ENCODE measurements around the gene NOVA2. TPM values are rescaled to one million over a fixed set of nuclear protein-coding genes. Genes with fewer than 3 reads are reported as not detected.

Gene NOVA2
- total RNA-seq, 2 experiments from 2014 or later: not detected

DNA sequence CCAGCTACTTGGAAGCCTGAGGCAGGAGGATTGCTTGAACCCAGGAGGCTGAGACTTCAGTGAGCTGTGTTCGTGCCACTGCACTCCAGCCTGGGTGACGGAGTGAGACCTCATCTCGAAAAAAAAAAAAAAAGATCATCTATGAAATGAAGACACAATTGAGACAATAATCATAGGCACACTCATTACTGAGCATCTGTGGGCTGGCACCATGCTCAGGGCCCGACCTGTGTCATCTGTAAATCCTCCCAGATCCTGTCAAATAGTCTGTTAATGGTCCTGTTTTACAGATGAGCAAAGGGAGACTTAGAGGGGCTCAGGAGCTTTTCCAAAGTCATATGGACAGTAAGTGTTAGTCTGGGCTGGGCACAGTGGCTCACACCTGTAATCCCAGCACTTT, 54.9 kb downstream of the NOVA2 start:
- Mint-ChIP-seq H3K4me3 (no peak overlapping the region), H3K27me3 (peaks cover 33% of the 10 kb centered on the region), H3K9me3 (no peaks in the 10 kb centered on the region), H3K36me3 (ENCODE audit: low read depth) (no peaks in the 10 kb centered on the region), H3K4me1 (ENCODE audit: low read depth) (no peaks in the 10 kb centered on the region), H3K27ac (no peak overlapping the region)
- Histone ChIP-seq H3K36me3 (ENCODE audit: insufficient read depth, low read length) (no peaks in the 10 kb centered on the region), H3K9me3 (ENCODE audit: control insufficient read depth in 1 of 2, insufficient read depth in 1 of 2, low read length in 2 of 2) (peaks cover 0 to 6% of the 10 kb centered on the region in 2 experiments), H3K27me3 (ENCODE audit: control insufficient read depth in 1 of 2, insufficient read depth in 2 of 2, low read length in 2 of 2) (peaks cover 0 to 3% of the 10 kb centered on the region in 2 experiments), H3K4me3 (ENCODE audit: low read length) (no peak overlapping the region), H3K4me1 (ENCODE audit: insufficient read depth, low read length) (no peaks in the 10 kb centered on the region), H3K27ac (ENCODE audit: low read depth in 1 of 2, low read length in 2 of 2) (no peak overlapping the region)
- no peak for ATAC-seq (ENCODE audit: poor library complexity)
- TF ChIP-seq, protein P1, sequence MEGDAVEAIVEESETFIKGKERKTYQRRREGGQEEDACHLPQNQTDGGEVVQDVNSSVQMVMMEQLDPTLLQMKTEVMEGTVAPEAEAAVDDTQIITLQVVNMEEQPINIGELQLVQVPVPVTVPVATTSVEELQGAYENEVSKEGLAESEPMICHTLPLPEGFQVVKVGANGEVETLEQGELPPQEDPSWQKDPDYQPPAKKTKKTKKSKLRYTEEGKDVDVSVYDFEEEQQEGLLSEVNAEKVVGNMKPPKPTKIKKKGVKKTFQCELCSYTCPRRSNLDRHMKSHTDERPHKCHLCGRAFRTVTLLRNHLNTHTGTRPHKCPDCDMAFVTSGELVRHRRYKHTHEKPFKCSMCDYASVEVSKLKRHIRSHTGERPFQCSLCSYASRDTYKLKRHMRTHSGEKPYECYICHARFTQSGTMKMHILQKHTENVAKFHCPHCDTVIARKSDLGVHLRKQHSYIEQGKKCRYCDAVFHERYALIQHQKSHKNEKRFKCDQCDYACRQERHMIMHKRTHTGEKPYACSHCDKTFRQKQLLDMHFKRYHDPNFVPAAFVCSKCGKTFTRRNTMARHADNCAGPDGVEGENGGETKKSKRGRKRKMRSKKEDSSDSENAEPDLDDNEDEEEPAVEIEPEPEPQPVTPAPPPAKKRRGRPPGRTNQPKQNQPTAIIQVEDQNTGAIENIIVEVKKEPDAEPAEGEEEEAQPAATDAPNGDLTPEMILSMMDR (IDR thresholded peaks at IDR 0.05): no peak
- DNase-seq: no peak
- POLR2A ChIA-PET: no interaction called here
- intact Hi-C loops (cut with DNase I, micrococcal nuclease): no loop called here
- CTCF ChIA-PET: no interaction called here

DNA sequence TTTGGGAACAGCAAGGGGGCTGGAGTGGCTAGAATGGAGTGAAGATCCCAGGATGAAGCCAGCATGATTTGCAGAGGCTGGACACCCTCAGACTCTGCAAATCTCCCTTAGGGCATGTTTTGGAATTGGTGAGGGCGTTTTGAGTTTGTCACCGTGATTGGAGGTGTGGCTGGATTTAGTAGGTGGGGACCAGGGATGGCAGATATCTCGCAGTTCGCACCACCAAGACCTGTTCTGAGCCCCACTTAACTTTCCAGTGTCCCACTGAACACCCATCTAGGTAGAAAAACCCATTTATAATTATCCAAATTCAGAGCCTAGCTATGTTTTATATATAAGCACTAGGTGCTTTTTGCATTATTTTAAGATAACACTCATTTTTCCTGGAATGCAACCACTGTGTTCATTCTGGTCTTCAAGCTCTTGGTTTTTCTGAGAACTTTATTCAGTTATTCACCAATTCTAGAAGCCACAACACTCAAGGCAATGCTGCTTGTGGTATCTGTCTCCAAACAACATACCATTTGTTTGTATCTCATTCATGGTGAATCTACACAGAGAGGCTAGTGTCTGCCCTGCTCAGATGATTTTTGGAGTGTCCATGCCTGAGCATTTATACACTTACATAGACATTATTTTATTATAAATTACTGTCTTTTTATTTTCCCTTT, 56.1 kb downstream of the NOVA2 start:
- H3K9me3 ChIP-seq (ENCODE audit: control insufficient read depth in 1 of 2, insufficient read depth in 1 of 2, low read length in 2 of 2): peaks cover 0 to 6% of the 10 kb centered on the region in 2 experiments
- Mint-ChIP-seq H3K9me3 (no peaks in the 10 kb centered on the region), H3K4me3 (no peak overlapping the region), H3K4me1 (ENCODE audit: low read depth) (no peaks in the 10 kb centered on the region), H3K36me3 (ENCODE audit: low read depth) (no peaks in the 10 kb centered on the region), H3K27me3 (peaks cover 41% of the 10 kb centered on the region), H3K27ac (no peak overlapping the region)
- H3K27ac ChIP-seq (ENCODE audit: low read depth in 1 of 2, low read length in 2 of 2): no peak overlapping the region
- TF ChIP-seq, protein P1 (IDR thresholded peaks at IDR 0.05): no peak
- intact Hi-C loops (cut with DNase I, micrococcal nuclease): no loop called here
- CTCF ChIA-PET: no interaction called here
- ATAC-seq (ENCODE audit: poor library complexity) (no peak), DNase-seq (no peak)
- H3K27me3 ChIP-seq (ENCODE audit: control insufficient read depth in 1 of 2, insufficient read depth in 2 of 2, low read length in 2 of 2): peaks cover 0 to 12% of the 10 kb centered on the region in 2 experiments
- no peak overlapping the region for H3K4me3 ChIP-seq (ENCODE audit: low read length)
- POLR2A ChIA-PET: interaction anchor here (0.7 kb wide), 1 partner anchor 10 kb away, joined by 3 read pairs; no protein-coding TSS in a partner anchor
- H3K36me3 ChIP-seq (ENCODE audit: insufficient read depth, low read length): no peaks in the 10 kb centered on the region
- no peaks in the 10 kb centered on the region for H3K4me1 ChIP-seq (ENCODE audit: insufficient read depth, low read length)

DNA sequence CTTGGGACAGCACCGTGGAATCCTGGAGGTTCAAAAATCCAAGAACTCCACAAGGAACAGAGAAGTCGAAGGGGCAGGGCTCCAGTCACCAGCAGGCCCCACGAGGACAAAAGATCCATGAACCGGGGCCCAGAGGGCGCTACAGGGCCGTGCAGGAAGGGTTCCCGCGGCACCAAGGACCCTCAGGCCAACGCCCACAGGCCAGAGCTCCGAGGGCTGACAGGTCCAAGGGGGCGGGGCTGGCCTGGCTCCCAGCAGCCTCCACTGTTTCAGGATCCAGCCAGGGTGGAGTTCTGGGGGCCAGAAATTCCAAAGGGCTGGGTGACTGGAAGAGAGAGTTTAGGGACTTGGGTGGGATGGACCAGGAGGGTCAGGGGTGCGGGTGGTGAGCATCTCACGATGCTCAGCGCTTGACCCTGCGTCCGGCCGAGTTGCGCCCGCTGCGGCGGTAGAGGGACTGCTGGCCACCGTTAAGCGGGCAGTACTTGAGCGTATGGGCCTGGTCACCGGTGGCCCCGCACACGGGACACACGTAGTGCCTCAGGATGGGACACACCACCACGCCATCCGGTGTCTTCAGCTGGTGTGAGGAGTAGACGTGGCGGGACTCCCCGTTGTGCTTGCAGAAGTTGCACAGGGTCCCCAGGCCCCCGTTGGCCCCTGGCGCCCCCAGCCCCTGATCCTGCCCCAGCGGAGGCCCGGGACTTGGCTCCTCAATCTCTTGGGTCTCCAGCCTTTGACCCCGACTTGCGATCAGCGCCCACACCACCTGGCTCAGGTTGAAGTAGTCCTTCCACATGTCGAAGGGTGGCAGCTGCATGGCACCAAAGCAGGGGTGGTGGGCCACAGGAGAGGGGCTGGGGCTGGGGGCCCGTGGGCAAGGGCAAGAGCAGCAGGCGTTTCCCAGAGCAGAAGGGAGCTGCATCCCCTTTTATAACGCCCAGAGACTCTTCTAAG, 59.5 kb downstream of the NOVA2 start, which contains the start of gene NANOS2:
Gene NANOS2 (minus strand): TSS at position 905 of the 957 bp plus-strand sequence. CDS start 85 bp downstream, at position 820.
- no peaks in the 10 kb centered on the region for H3K4me1 Mint-ChIP-seq (ENCODE audit: low read depth)
- Histone ChIP-seq H3K36me3 (ENCODE audit: insufficient read depth, low read length) (no peaks in the 10 kb centered on the region), H3K9me3 (ENCODE audit: control insufficient read depth in 1 of 2, insufficient read depth in 1 of 2, low read length in 2 of 2) (peaks cover 0 to 6% of the 10 kb centered on the region in 2 experiments), H3K4me3 (ENCODE audit: low read length) (no peak within 1 kb of the TSS), H3K4me1 (ENCODE audit: insufficient read depth, low read length) (no peaks in the 10 kb centered on the region), H3K27me3 (ENCODE audit: control insufficient read depth in 1 of 2, insufficient read depth in 2 of 2, low read length in 2 of 2) (peaks cover 0 to 18% of the 10 kb centered on the region in 2 experiments), H3K27ac (ENCODE audit: low read depth in 1 of 2, low read length in 2 of 2) (no peak within 1 kb of the TSS)
- no peak for ATAC-seq (ENCODE audit: poor library complexity)
- intact Hi-C loops (cut with DNase I, micrococcal nuclease): no loop called here
- H3K27ac Mint-ChIP-seq: no peak within 1 kb of the TSS
- TF ChIP-seq, protein P1 (IDR thresholded peaks at IDR 0.05): no peak
- POLR2A ChIA-PET: no interaction called here
- H3K4me3 Mint-ChIP-seq: no peak within 1 kb of the TSS
- no peaks in the 10 kb centered on the region for H3K9me3 Mint-ChIP-seq
- CTCF ChIA-PET: no interaction called here
- DNase-seq: no peak
- peaks cover 49% of the 10 kb centered on the region for H3K27me3 Mint-ChIP-seq
- H3K36me3 Mint-ChIP-seq (ENCODE audit: low read depth): no peaks in the 10 kb centered on the region

All from CD4-positive, alpha-beta T cell (primary cell).